Measurements from ENCODE around the gene CDH4.

DNA sequence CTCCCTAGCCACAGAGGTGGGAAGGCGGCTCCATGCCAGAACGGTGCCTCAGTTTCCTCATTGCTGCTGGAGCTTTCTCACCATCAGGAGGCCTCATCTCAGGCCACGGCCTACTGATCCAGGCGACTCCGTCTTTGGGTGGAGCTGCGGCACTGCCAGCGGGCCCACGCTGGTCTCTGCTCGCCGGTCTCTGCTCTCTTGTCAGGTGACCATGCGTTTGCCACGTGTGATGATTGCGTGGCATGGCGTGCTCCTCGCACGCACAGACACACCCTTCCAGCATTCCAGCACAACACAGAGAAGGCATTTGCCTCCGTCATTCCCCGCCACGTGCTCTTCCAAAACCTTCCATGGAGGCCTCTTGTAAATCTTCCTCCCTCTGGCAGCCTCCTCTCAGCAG, 271.1 kb downstream of the CDH4 start:
- TF ChIP-seq, protein P1, sequence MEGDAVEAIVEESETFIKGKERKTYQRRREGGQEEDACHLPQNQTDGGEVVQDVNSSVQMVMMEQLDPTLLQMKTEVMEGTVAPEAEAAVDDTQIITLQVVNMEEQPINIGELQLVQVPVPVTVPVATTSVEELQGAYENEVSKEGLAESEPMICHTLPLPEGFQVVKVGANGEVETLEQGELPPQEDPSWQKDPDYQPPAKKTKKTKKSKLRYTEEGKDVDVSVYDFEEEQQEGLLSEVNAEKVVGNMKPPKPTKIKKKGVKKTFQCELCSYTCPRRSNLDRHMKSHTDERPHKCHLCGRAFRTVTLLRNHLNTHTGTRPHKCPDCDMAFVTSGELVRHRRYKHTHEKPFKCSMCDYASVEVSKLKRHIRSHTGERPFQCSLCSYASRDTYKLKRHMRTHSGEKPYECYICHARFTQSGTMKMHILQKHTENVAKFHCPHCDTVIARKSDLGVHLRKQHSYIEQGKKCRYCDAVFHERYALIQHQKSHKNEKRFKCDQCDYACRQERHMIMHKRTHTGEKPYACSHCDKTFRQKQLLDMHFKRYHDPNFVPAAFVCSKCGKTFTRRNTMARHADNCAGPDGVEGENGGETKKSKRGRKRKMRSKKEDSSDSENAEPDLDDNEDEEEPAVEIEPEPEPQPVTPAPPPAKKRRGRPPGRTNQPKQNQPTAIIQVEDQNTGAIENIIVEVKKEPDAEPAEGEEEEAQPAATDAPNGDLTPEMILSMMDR (IDR thresholded peaks at IDR 0.05) = no peak
- no peak for TF ChIP-seq EZH2phosphoT487 (IDR thresholded peaks at IDR 0.05)

Data from neural progenitor cell (in vitro differentiated cells).